Coronary artery (tissue), 2 donors: ENCODE data around the gene GOLM1.
A peak's percentile ranks its signal among the peaks of the same experiment; 100 is the strongest.
"Not testable (repeated sequence)": the region's sequence is repeated elsewhere in the genome, so short reads cannot be mapped to it uniquely, and the experiment has no call there.

Source experiments
- DNase-seq: peaks from one replicate; pipeline ENCODE4 v3.0.0-alpha.2; 2017; ENCODE audit warnings: low spot score
- H3K27ac ChIP-seq, 2 donors: fragments of 200-600 bp; sonication (generic); one replicate each; pipeline ENCODE4 v1.5.1; 2016 to 2019
- H3K4me3 ChIP-seq: fragments of 200-600 bp; sonication (generic); 2 replicates; pipeline ENCODE4 v1.5.1; 2016; ENCODE audit warnings: mild to moderate bottlenecking, moderate library complexity
- TF ChIP-seq, protein P1 (sequence below): fragments of 200-600 bp; sonication (generic); IDR thresholded peaks from one replicate; pipeline ENCODE4 v1.5.1; 2019; ENCODE audit warnings: antibody characterized with exemption

GOLM1 gene

DNA sequence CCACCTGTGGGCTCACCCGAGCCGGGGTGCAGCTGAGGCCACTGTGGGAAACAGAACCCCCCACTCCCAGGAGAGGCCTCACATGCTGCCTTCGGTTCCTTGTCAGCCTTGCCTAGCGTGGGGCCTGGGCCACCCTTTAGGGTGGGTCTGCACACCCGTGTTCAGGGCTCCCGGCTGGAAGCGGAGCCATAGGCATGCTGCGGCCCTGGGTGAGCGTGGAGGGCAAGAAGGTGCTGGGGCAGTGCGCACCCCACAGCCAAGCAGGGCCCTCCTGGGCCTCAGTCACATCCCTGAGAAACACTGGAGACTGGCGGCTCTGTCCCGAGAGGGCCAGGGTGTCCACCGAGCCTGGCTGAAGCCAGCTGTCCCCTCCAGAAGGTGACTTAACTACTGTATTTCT lies 41.9 kb downstream of the GOLM1 start:
- TF ChIP-seq, protein P1, sequence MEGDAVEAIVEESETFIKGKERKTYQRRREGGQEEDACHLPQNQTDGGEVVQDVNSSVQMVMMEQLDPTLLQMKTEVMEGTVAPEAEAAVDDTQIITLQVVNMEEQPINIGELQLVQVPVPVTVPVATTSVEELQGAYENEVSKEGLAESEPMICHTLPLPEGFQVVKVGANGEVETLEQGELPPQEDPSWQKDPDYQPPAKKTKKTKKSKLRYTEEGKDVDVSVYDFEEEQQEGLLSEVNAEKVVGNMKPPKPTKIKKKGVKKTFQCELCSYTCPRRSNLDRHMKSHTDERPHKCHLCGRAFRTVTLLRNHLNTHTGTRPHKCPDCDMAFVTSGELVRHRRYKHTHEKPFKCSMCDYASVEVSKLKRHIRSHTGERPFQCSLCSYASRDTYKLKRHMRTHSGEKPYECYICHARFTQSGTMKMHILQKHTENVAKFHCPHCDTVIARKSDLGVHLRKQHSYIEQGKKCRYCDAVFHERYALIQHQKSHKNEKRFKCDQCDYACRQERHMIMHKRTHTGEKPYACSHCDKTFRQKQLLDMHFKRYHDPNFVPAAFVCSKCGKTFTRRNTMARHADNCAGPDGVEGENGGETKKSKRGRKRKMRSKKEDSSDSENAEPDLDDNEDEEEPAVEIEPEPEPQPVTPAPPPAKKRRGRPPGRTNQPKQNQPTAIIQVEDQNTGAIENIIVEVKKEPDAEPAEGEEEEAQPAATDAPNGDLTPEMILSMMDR: no peak
- Histone ChIP-seq H3K4me3 (no peak overlapping the region), H3K27ac (no peak overlapping the region)
- no peak for DNase-seq

DNA sequence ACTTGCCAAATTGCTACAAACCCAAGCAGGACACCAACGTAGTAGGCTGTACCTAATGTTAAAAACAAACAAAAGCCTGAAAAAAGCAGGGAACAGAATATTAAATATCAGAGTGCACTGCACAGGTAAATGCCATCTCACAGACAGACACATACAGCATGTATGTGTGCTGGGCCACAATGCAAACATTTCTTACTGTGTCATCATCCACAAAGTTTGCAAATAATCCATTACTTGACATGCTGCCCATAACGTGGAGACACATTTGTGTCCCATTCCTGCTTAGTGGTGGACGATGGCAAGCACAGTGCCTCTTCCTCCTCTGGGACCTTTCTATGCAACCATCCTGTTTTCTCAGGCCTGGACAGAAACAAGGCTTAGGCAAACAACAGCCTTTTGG lies 44.7 kb downstream of the GOLM1 start:
- TF ChIP-seq, protein P1: no peak
- Histone ChIP-seq H3K27ac (no peak overlapping the region), H3K4me3 (no peak overlapping the region)
- DNase-seq: no peak

DNA sequence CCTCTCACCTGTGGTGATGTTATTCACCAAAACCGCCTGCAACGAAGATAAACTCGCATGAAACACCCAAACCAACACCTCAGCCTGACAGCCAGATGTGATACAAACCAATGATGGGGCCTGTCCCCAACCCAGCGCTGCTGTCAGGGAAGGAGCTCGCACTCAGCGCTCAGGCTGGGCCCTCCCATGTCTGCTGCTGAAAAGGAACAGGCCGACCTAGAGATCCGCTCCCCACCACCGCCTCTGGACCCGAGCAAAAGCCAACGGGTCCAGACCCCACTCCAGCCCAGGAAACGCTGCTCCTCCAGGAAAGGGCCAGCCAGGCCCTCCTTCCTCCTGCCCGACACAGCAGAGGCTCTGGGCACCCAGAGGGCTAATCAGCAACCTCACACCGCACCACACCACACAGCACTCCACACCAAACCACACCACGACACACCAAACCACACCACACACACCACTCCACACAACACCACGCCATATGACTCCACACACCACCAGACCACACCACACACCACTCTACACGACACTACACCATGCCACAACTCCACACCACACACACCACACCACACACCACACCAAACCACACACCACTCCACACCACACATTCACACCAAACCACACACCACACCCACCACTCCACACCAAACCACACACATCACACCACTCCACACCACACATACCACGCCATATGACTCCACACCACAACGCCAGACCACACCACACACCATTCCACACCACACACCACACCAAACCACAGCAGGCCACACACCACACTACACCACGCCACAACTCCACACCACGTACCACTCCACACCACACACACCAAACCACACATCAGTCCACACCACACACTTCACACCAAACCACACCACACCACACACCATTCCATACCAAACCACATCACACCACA lies 46.5 kb downstream of the GOLM1 start:
- no peak overlapping the region for H3K4me3 ChIP-seq
- TF ChIP-seq, protein P1: no peak
- no peak overlapping the region for H3K27ac ChIP-seq
- no peak for DNase-seq

DNA sequence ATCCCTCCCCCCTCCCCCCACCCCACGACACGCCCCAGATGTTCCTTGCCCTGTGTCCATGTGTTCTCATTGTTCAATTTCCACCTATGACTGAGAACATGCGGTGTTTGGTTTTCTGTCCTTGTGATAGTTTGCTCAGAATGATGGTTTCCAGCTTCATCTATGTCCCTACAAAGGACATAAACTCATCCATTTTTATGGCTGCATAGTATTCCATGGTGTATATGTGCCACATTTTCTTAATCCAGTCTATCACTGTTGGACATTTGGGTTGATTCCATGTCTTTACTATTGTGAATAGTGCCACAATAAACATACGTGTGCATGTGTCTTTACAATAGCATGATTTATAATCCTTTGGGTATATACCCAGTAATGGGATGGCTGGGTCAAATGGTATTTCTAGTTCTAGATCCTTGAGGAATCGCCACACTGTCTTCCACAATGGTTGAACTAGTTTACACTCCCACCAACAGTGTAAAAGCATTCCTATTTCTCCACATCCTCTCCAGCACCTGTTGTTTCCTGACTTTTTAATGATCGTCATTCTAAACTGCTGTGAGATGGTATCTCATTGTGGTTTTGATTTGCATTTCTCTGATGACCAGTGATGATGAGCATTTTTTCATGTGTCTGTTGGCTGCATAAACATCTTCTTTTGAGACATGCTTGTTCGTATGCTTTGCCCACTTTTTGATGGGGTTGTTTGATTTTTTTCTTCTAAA lies 51.2 kb downstream of the GOLM1 start:
- H3K4me3 ChIP-seq, DNase-seq: not testable (repeated sequence)

DNA sequence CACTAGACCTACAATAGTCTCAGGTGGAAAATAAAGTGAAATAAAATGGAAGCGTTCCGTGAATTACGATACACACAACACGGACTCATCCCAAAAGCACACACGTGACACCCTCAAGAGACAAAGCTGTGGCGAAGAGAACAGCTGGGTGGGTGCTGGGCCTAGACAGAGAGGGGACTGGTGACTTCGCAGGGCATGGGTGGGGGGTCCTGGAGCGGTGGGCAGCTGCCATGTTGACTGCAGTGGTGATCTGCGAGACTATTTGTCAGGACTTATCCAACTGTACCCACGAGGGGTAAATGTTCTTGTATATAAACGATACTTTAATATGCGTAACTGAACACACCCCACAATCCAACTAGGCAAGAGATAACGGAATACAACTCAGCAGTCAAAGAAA lies 52.0 kb downstream of the GOLM1 start:
- TF ChIP-seq, protein P1: no peak
- H3K27ac ChIP-seq: no peak overlapping the region
- no peak overlapping the region for H3K4me3 ChIP-seq
- no peak for DNase-seq

More for the DNA sequence above, 51.2 kb downstream of the GOLM1 start:
- H3K27ac ChIP-seq: not testable (repeated sequence)

DNA sequence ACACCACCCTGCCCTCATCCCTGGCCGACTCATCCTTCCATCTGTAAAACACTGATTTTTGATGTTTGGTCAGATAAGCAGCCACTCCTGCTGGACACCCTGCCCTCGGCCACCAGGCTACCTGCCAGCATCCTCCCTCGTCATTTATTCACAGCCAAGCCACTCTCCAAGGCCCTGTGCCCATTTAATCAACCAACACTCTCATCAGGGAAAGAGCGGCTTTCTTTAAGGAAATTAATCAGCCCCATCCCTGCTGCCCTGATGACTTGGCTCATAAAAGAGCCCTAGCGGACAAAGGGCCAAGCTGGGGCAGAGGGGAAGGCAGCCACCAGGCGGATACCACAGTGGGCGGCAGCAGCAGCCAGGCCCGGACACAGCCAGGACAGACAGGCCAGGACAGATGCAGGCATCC lies 52.4 kb downstream of the GOLM1 start:
- Histone ChIP-seq H3K4me3 (no peak overlapping the region), H3K27ac (no peak overlapping the region)
- TF ChIP-seq, protein P1: no peak
- no peak for DNase-seq

DNA sequence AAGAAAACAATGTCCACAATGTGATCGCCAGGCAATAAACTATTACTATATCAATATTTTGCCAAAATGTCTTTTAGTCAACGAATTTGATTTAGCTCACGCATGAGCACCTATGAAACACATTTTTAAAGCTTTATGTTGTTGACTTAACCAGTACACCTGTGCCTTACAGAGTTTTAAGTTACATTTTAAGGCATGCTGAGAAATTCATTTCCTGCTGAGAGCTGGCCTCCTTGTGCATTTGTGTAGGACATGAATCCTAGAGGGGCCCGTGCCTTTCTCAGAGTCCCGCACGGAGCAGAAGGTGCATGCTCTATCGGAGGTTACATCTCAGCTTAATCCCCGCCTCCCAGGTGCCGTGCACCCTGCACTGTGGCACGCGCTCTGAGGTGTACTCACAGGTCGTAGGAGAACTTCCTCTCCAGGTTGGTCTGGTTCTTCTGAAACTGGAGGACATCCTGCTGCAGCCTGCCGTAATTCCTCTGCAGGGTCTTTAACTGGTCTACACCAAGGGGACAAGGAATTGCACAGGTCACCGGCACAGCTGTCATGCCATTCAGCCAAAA lies 53.2 kb downstream of the GOLM1 start:
- DNase-seq: peak; percentile 29
- Histone ChIP-seq H3K4me3 (no peak overlapping the region), H3K27ac (no peak overlapping the region)
- TF ChIP-seq, protein P1: no peak
